A673 (cell line): ENCODE data around the gene TEKT2. TPM values are rescaled to one million over a fixed set of nuclear protein-coding genes. Genes with fewer than 3 reads are reported as not detected.
A peak's percentile ranks its signal among the peaks of the same experiment; 100 is the strongest.

Experiments
- BruUV-seq: library from RNA; stranded (reverse); fragments of 400-500 nt; replicated peaks from 2 replicates; lab custom pipeline; 2021; lab: Mats Ljungman, UMichigan
- CTCF ChIA-PET: fragments of 300-600 bp; sonication (Branson Sonifier 250); formaldehyde crosslinking; loops from one replicate; lab custom pipeline; 2022; ENCODE audit warnings: antibody characterized with exemption; lab: Charles Lee
- POLR2A ChIA-PET: fragments of 300-600 bp; sonication (Branson Sonifier 250); formaldehyde crosslinking; loops from one replicate; lab custom pipeline; 2022; ENCODE audit warnings: antibody characterized with exemption; ENCODE audit not compliant: low non-redundant PET; lab: Charles Lee
- DNase-seq: peaks from one replicate; pipeline ENCODE4 v3.0.0-alpha.2; 2015; ENCODE audit warnings: low spot score
- H3K27ac ChIP-seq: fragments of 200-600 bp; sonication (generic); 2 replicates; pipeline ENCODE4 v1.5.1; 2016; ENCODE audit warnings: mixed run types, low read depth, mild to moderate bottlenecking, mixed read lengths, antibody characterized with exemption, low read length; ENCODE audit not compliant: poor library complexity, severe bottlenecking
- H3K27me3 ChIP-seq: fragments of 200-600 bp; sonication (generic); replicated peaks from 2 replicates; pipeline ENCODE4 v1.6.1; 2017; ENCODE audit warnings: mixed run types, low read depth, mild to moderate bottlenecking, mixed read lengths, antibody characterized with exemption, low read length; ENCODE audit not compliant: insufficient read depth, poor library complexity
- H3K36me3 ChIP-seq: fragments of 200-600 bp; sonication (generic); 2 replicates; pipeline ENCODE4 v1.6.1; 2016; ENCODE audit warnings: mixed run types, mild to moderate bottlenecking, mixed read lengths, antibody characterized with exemption, low read length; ENCODE audit not compliant: insufficient read depth, poor library complexity, severe bottlenecking
- H3K4me1 ChIP-seq: fragments of 200-600 bp; sonication (generic); 2 replicates; pipeline ENCODE4 v1.6.1; 2017; ENCODE audit warnings: mixed run types, mild to moderate bottlenecking, mixed read lengths, antibody characterized with exemption, low read length; ENCODE audit not compliant: insufficient read depth, poor library complexity, severe bottlenecking
- H3K4me3 ChIP-seq: fragments of 200-600 bp; sonication (generic); 2 replicates; pipeline ENCODE4 v1.5.1; 2016; ENCODE audit warnings: low read depth, mixed run types, mild to moderate bottlenecking, mixed read lengths, low read length; ENCODE audit not compliant: poor library complexity, severe bottlenecking
- H3K9me3 ChIP-seq: fragments of 200-600 bp; sonication (generic); 2 replicates; pipeline ENCODE4 v1.6.1; 2016; ENCODE audit warnings: mixed run types, low read depth, mild to moderate bottlenecking, mixed read lengths, antibody characterized with exemption, low read length; ENCODE audit not compliant: poor library complexity, severe bottlenecking
- CTCF ChIP-seq: fragments of 300-800, 200-600 bp; sonication (generic); conservative IDR thresholded peaks from 2 replicates; pipeline ENCODE4 v1.5.1; 2017; ENCODE audit warnings: low read depth, mild to moderate bottlenecking, antibody characterized with exemption, low read length, moderate library complexity, mixed read lengths
- EZH2 ChIP-seq: fragments of 200-600 bp; sonication (generic); IDR thresholded peaks from 2 replicates; pipeline ENCODE4 v1.6.1; 2017; ENCODE audit warnings: borderline replicate concordance, low read depth, mild to moderate bottlenecking, mixed read lengths, antibody characterized with exemption, low read length; ENCODE audit not compliant: poor library complexity, severe bottlenecking
- intact Hi-C: fragments of 100-400 bp; cut with micrococcal nuclease; formaldehyde crosslinking; loops from one replicate; pipeline ENCODE4 v1.10.0; 2022; ENCODE audit not compliant: unreplicated experiment
- total RNA-seq: library from RNA; stranded (reverse); gene quantifications from 2 replicates; pipeline ENCODE4 v1.2.3, GENCODE V29; 2021

TEKT2 gene
- total RNA-seq, 1 experiment from 2014 or later = 2.8 TPM

GRCh38 chr1:36107394-36107793 lies 23.5 kb downstream of the TEKT2 start:
- no peak for DNase-seq
- Histone ChIP-seq H3K9me3 (no peaks in the 10 kb centered on the region), H3K27me3 (no peaks in the 10 kb centered on the region), H3K4me3 (no peak overlapping the region), H3K27ac (no peak overlapping the region), H3K4me1 (no peaks in the 10 kb centered on the region), H3K36me3 (no peaks in the 10 kb centered on the region)
- intact Hi-C loops = no loop called here
- BruUV-seq = no TSS peak
- TF ChIP-seq EZH2 = no peak
- TF ChIP-seq CTCF = no peak
- ChIA-PET CTCF (no interaction called here), POLR2A (interaction anchor here (0.5 kb wide), 1 partner anchor 191 kb away, joined by 7 read pairs; no protein-coding TSS in a partner anchor)

GRCh38 chr1:36108314-36108713 lies 24.4 kb downstream of the TEKT2 start:
- Histone ChIP-seq H3K36me3 (no peaks in the 10 kb centered on the region), H3K4me1 (no peaks in the 10 kb centered on the region), H3K27ac (peak overlapping the region; percentile 30), H3K4me3 (no peak overlapping the region), H3K9me3 (no peaks in the 10 kb centered on the region), H3K27me3 (no peaks in the 10 kb centered on the region)
- ChIA-PET CTCF (no interaction called here), POLR2A (no interaction called here)
- no TSS peak for BruUV-seq
- intact Hi-C loops = no loop called here
- no peak for DNase-seq
- TF ChIP-seq EZH2 (no peak), CTCF (no peak)

- Histone ChIP-seq H3K9me3 (no peaks in the 10 kb centered on the region), H3K27me3 (no peaks in the 10 kb centered on the region), H3K4me3 (no peak overlapping the region), H3K36me3 (no peaks in the 10 kb centered on the region), H3K27ac (no peak overlapping the region), H3K4me1 (no peaks in the 10 kb centered on the region)
- BruUV-seq = no TSS peak
- POLR2A ChIA-PET = no interaction called here
- intact Hi-C loops = no loop called here
- TF ChIP-seq EZH2 (no peak), CTCF (no peak)
- DNase-seq = no peak
- CTCF ChIA-PET = interaction anchor here (0.6 kb wide), 1 partner anchor 40 kb away, joined by 3 read pairs; no protein-coding TSS in a partner anchor
Observed at GRCh38 chr1:36109041-36109679, 25.3 kb downstream of the TEKT2 start.
